LNCAP (cell line): ENCODE data around the gene KLK15.

Experiments
- CTCF ChIP-seq: fragments of 450-650 bp; IDR thresholded peaks from 2 replicates; pipeline ENCODE4 v1.5.1; 2017; ENCODE audit warnings: mild to moderate bottlenecking

The KLK15 gene

GRCh38 chr19:50792272-50793250 is 40.8 kb downstream of the KLK15 start:
- TF ChIP-seq CTCF: no peak

GRCh38 chr19:50791594-50792271 is 41.6 kb downstream of the KLK15 start:
- TF ChIP-seq CTCF: no peak

GRCh38 chr19:50790922-50791467 is 42.4 kb downstream of the KLK15 start:
- no peak for TF ChIP-seq CTCF

- no peak for TF ChIP-seq CTCF
These were observed 43.0 kb downstream of the KLK15 start, which contains the start of gene ACP4 for GRCh38 chr19:50790396-50790795. Gene ACP4 (plus strand): TSS chr19:50790415. CDS start chr19:50790415, 0 bp downstream.

GRCh38 chr19:50785329-50785728 is 48.0 kb downstream of the KLK15 start:
- no peak for TF ChIP-seq CTCF

GRCh38 chr19:50784710-50785109 is 48.7 kb downstream of the KLK15 start:
- TF ChIP-seq CTCF: no peak

GRCh38 chr19:50783848-50784152 is 49.6 kb downstream of the KLK15 start:
- TF ChIP-seq CTCF: peak; percentile 15
